Right ventricle myocardium inferior (tissue), 1 donor: ENCODE data around the gene COMMD4. TPM values are rescaled to one million over a fixed set of nuclear protein-coding genes. Genes with fewer than 3 reads are reported as not detected.
"Not testable (repeated sequence)": the region's sequence is repeated elsewhere in the genome, so short reads cannot be mapped to it uniquely, and the experiment has no call there.

Experiments used
- ATAC-seq: fragments of 200-7000 bp; cut with Tn5 transposase; one replicate; pipeline ENCODE4 v1.9.1; 2020; ENCODE audit warnings: mild to moderate bottlenecking, moderate library complexity
- DNase-seq: peaks from one replicate; pipeline ENCODE4 v3.0.0; 2021; ENCODE audit errors: missing footprints
- intact Hi-C: fragments of 100-400 bp; cut with DNase I; formaldehyde crosslinking; loops from one replicate; pipeline ENCODE4 v1.11.0; 2022
- microRNA-seq: library from miRNA; unstranded; fragments of <30 nt; microRNA quantifications from one replicate; pipeline ENCODE4 v1.2.0, GENCODE V29; 2020
- total RNA-seq: library from RNA; stranded (reverse); fragmentation: NEBNext Ultra II Directional; extraction: Animal tissue kit (Norgen Biotek cat#: 25700); gene quantifications from one replicate; pipeline ENCODE4 v1.2.1, GENCODE V29; 2021
- donor health status: DM: no; HTN: yes; CAD: no; lungs with severe emphysema.

Gene COMMD4
- total RNA-seq, 1 donor from 2014 or later, result 42.1 TPM

GRCh38 chr15:75367006-75367405 lies 31.1 kb downstream of the COMMD4 start:
- ATAC-seq (no peak), DNase-seq (no peak)
- intact Hi-C loops, result loop anchor here (1.0 to 5.0 kb wide), 2 partner anchors 260 to 435 kb away; partner anchors contain the start of gene SNUPN

- intact Hi-C loops, result loop anchor here (1.0 to 5.0 kb wide), 2 partner anchors 260 to 435 kb away; partner anchors contain the start of gene SNUPN
- ATAC-seq, result peak; percentile 0
These were observed 31.6 kb downstream of the COMMD4 start for GRCh38 chr15:75367406-75367912.

GRCh38 chr15:75367913-75368688 lies 32.2 kb downstream of the COMMD4 start, which contains the start of gene MAN2C1:
Gene MAN2C1, minus strand, starts transcription at chr15:75368607. Its CDS starts 24 bp downstream, at chr15:75368583.
- ATAC-seq, result peak; percentile 97
- peak; percentile 98 for DNase-seq
- intact Hi-C loops, result loop anchor here (1.0 to 5.0 kb wide), 4 partner anchors 83 to 434 kb away; partner anchors contain the start of genes SIN3A and SNUPN

More at GRCh38 chr15:75367406-75367912, 31.6 kb downstream of the COMMD4 start:
- DNase-seq, result no peak

- peak; percentile 1 for ATAC-seq
- no peak for DNase-seq
- intact Hi-C loops, result loop anchor here (2.0 to 5.0 kb wide), 3 partner anchors 82 to 314 kb away; partner anchors contain the start of genes SIN3A and SNUPN
These were observed 32.9 kb downstream of the COMMD4 start for GRCh38 chr15:75368689-75369239.

GRCh38 chr15:75369897-75370581 lies 34.2 kb downstream of the COMMD4 start:
- DNase-seq (no peak), ATAC-seq (no peak)
- intact Hi-C loops, result loop anchor here (2.0 to 5.0 kb wide), 3 partner anchors 81 to 313 kb away; partner anchors contain the start of genes SIN3A and SNUPN

- ATAC-seq (no peak), DNase-seq (no peak)
- intact Hi-C loops, result no loop called here
These were observed 35.6 kb downstream of the COMMD4 start for GRCh38 chr15:75371486-75371885.

- DNase-seq, result no peak
- no peak for ATAC-seq
- intact Hi-C loops, result no loop called here
These were observed 36.2 kb downstream of the COMMD4 start for GRCh38 chr15:75371901-75372688.

GRCh38 chr15:75380773-75381172 lies 44.9 kb downstream of the COMMD4 start:
- DNase-seq (no peak), ATAC-seq (no peak)
- intact Hi-C loops, result no loop called here

- ATAC-seq, DNase-seq, intact Hi-C loops: not testable (repeated sequence)
These were observed 48.1 kb downstream of the COMMD4 start for GRCh38 chr15:75383986-75384385.

Small RNAs within 50 kb of the gene (microRNA-seq; reads per million reads assigned to microRNA genes)
- not detected for gene MIR631

Other genes starting within 250 kb of the COMMD4 start
- gene C15orf39, start 134.2 kb upstream of the COMMD4 start, total RNA-seq, result 15.0 TPM
- not detected for gene GOLGA6C, start 77.7 kb upstream of the COMMD4 start, total RNA-seq
- not detected for gene GOLGA6D, start 53.2 kb upstream of the COMMD4 start, total RNA-seq
- gene NEIL1, start 11.0 kb downstream of the COMMD4 start, total RNA-seq, result 8.7 TPM
- gene MAN2C1, start 32.5 kb downstream of the COMMD4 start, total RNA-seq, result 89.2 TPM
- gene SIN3A, start 115.6 kb downstream of the COMMD4 start, total RNA-seq, result 24.5 TPM
- gene PTPN9, start 243.3 kb downstream of the COMMD4 start, total RNA-seq, result 9.3 TPM